ENCODE measurements around the gene CRK.

CRK gene

GRCh38 chr17:1455797-1456599 is at the start of gene CRK:
CRK (minus strand) TSS chr17:1456232; CDS start chr17:1456117, 115 bp downstream.
- DNase-seq (ENCODE audit: low read depth), result peak; percentile 99

GRCh38 chr17:1505586-1505985 is 49.6 kb upstream of the CRK start:
- no peak for DNase-seq (ENCODE audit: low read depth)

- no peak for DNase-seq (ENCODE audit: low read depth)
Measured at GRCh38 chr17:1504866-1505265, 48.8 kb upstream of the CRK start.

GRCh38 chr17:1503699-1504098 is 47.7 kb upstream of the CRK start:
- DNase-seq (ENCODE audit: low read depth), result no peak

GRCh38 chr17:1498869-1499268 is 42.8 kb upstream of the CRK start:
- no peak for DNase-seq (ENCODE audit: low read depth)

- no peak for DNase-seq (ENCODE audit: low read depth)
Measured at GRCh38 chr17:1498233-1498632, 42.2 kb upstream of the CRK start.

- no peak for DNase-seq (ENCODE audit: low read depth)
Measured at GRCh38 chr17:1497831-1498230, 41.8 kb upstream of the CRK start.

- DNase-seq (ENCODE audit: low read depth), result no peak
Measured at GRCh38 chr17:1496869-1497268, 40.8 kb upstream of the CRK start.

GRCh38 chr17:1495265-1495989 is 39.4 kb upstream of the CRK start:
- DNase-seq (ENCODE audit: low read depth), result no peak

GRCh38 chr17:1494736-1495253 is 38.8 kb upstream of the CRK start:
- DNase-seq (ENCODE audit: low read depth), result no peak

GRCh38 chr17:1494203-1494602 is 38.2 kb upstream of the CRK start:
- no peak for DNase-seq (ENCODE audit: low read depth)

- DNase-seq (ENCODE audit: low read depth), result no peak
Measured at GRCh38 chr17:1493291-1493980, 37.4 kb upstream of the CRK start.

- no peak for DNase-seq (ENCODE audit: low read depth)
Measured at GRCh38 chr17:1492249-1493206, 36.5 kb upstream of the CRK start, which contains the start of gene MYO1C. MYO1C (minus strand) TSS chr17:1492686; CDS start chr17:1492487, 199 bp downstream.

GRCh38 chr17:1491443-1492248 is 35.6 kb upstream of the CRK start:
- no peak for DNase-seq (ENCODE audit: low read depth)

- DNase-seq (ENCODE audit: low read depth), result no peak
Measured at GRCh38 chr17:1490643-1491442, 34.8 kb upstream of the CRK start.

- DNase-seq (ENCODE audit: low read depth), result no peak
Measured at GRCh38 chr17:1488826-1489270, 32.8 kb upstream of the CRK start.

GRCh38 chr17:1487939-1488825 is 32.1 kb upstream of the CRK start:
- DNase-seq (ENCODE audit: low read depth), result peak; percentile 59

Data from stimulated activated CD8-positive, alpha-beta memory T cell treated with anti-CD3 and anti-CD28 coated beads, Interleukin-12 subunit alpha, Interleukin-12 subunit beta, amount 100 ng/mL, for 4 hours (primary cell).